Liver (tissue), 9 donors: ENCODE measurements around the gene C7. TPM values are rescaled to one million over a fixed set of nuclear protein-coding genes. Genes with fewer than 3 reads are reported as not detected.

Experiments
- DNase-seq: peaks from one replicate; pipeline ENCODE4 v3.0.0-alpha.2; 2017; ENCODE audit warnings: low spot score
- H3K27ac ChIP-seq, 2 donors: one replicate each; pipeline ENCODE4 v1.7.0; 2013; ENCODE audit warnings: inconsistent platforms in 2 of 2, low read length in 2 of 2, control low read depth in 1 of 2, low read depth in 1 of 2, mild to moderate bottlenecking in 1 of 2
- H3K27me3 ChIP-seq, 4 donors: one replicate each; pipeline versions ENCODE4 v1.6.1 to v1.7.0; 2013; ENCODE audit warnings: low read length in 3 of 4, inconsistent platforms in 1 of 4, mild to moderate bottlenecking in 1 of 4, moderate library complexity in 1 of 4; ENCODE audit not compliant: control insufficient read depth in 4 of 4, insufficient read depth in 4 of 4
- H3K36me3 ChIP-seq, 4 donors: one replicate each; pipeline versions ENCODE4 v1.6.1 to v1.7.0; 2013; ENCODE audit warnings: low read length in 3 of 4, mild to moderate bottlenecking in 3 of 4, low read depth in 1 of 4, moderate library complexity in 1 of 4; ENCODE audit not compliant: control insufficient read depth in 4 of 4, insufficient read depth in 3 of 4
- H3K4me1 ChIP-seq, 4 donors: one replicate each; pipeline versions ENCODE4 v1.6.1 to v1.7.0; 2013; ENCODE audit warnings: low read length in 3 of 4, mild to moderate bottlenecking in 3 of 4, moderate library complexity in 1 of 4; ENCODE audit not compliant: control insufficient read depth in 4 of 4, insufficient read depth in 4 of 4
- H3K4me3 ChIP-seq, 3 donors: one replicate each; pipeline versions ENCODE4 v1.6.1 to v1.7.0; 2013; ENCODE audit warnings: low read length in 3 of 3, control low read depth in 1 of 3, low read depth in 1 of 3, mild to moderate bottlenecking in 1 of 3
- H3K9ac ChIP-seq, 2 donors: one replicate each; pipeline ENCODE4 v1.7.0; 2013; ENCODE audit warnings: low read length in 2 of 2, mild to moderate bottlenecking in 2 of 2, moderate library complexity in 2 of 2, control low read depth in 1 of 2, low read depth in 1 of 2
- H3K9me3 ChIP-seq, 4 donors: one replicate each; pipeline versions ENCODE4 v1.6.1 to v1.7.0; 2013; ENCODE audit warnings: low read length in 3 of 4; ENCODE audit not compliant: control insufficient read depth in 4 of 4
- EGR1 ChIP-seq, 2 donors: IDR thresholded peaks; 2 replicates each; pipeline ENCODE4 v1.6.1; 2016 to 2018; ENCODE audit warnings: antibody characterized with exemption in 2 of 2, low read depth in 2 of 2
- FOXA2 ChIP-seq: IDR thresholded peaks from 2 replicates; pipeline ENCODE4 v1.6.1; 2016; ENCODE audit warnings: antibody characterized with exemption
- GABPA ChIP-seq, 2 donors: IDR thresholded peaks in 1 of 2; conservative IDR thresholded peaks in 1 of 2; 2 replicates each; pipeline ENCODE4 v1.6.1; 2016; ENCODE audit warnings: antibody characterized with exemption in 2 of 2, mild to moderate bottlenecking in 1 of 2, moderate library complexity in 1 of 2
- HNF4A ChIP-seq, 2 donors: conservative IDR thresholded peaks; 2 replicates each; pipeline ENCODE4 v1.6.1; 2016; ENCODE audit warnings: antibody characterized with exemption in 2 of 2, mild to moderate bottlenecking in 2 of 2
- HNF4G ChIP-seq: IDR thresholded peaks from 2 replicates; pipeline ENCODE4 v1.6.1; 2016; ENCODE audit warnings: antibody characterized with exemption
- JUND ChIP-seq, 2 donors: IDR thresholded peaks; 2 replicates each; pipeline ENCODE4 v1.6.1; 2016; ENCODE audit warnings: antibody characterized with exemption in 2 of 2
- RAD21 ChIP-seq, 2 donors: IDR thresholded peaks; 2 replicates each; pipeline ENCODE4 v1.6.1; 2016; ENCODE audit warnings: antibody characterized with exemption in 2 of 2, mild to moderate bottlenecking in 2 of 2
- SP1 ChIP-seq: IDR thresholded peaks from 2 replicates; pipeline ENCODE4 v1.6.1; 2018; ENCODE audit warnings: antibody characterized with exemption, mild to moderate bottlenecking
- TAF1 ChIP-seq: conservative IDR thresholded peaks from 2 replicates; pipeline ENCODE4 v1.6.1; 2016; ENCODE audit warnings: antibody characterized with exemption, mild to moderate bottlenecking
- YY1 ChIP-seq: IDR thresholded peaks from 2 replicates; pipeline ENCODE4 v1.6.1; 2016; ENCODE audit warnings: antibody characterized with exemption, mild to moderate bottlenecking
- WGBS: extraction: QIAGEN DNeasy Blood & Tissue Kit; methylation state at CpG from one replicate; pipeline ENCODE4 v1.1.7; 2013; 5-methylcytosine and 5-hydroxymethylcytosine counted together
- polyA plus RNA-seq, 2 donors: library from polyadenylated mRNA; stranded (reverse) in 1 of 2; unstranded in 1 of 2; fragments of 200-250 nt in 1 of 2; fragments of >200 nt in 1 of 2; fragmentation: Nextera tagmentation in 1 of 2; extraction: Ambion mirVana in 1 of 2; gene quantifications; one replicate each; pipeline versions ENCODE4 v1.2.1 to v1.2.3, GENCODE V29; 2013 to 2015
- total RNA-seq, 2 donors: library from RNA; depleted of rRNA; stranded (reverse); fragments of >200 nt; gene quantifications; one replicate each; pipeline ENCODE4 v1.2.3, GENCODE V29; 2014
- TF ChIP-seq, protein P1 (sequence below): IDR thresholded peaks from 2 replicates; pipeline ENCODE4 v1.6.1; 2016; ENCODE audit warnings: antibody characterized with exemption
- TF ChIP-seq, protein P2 (sequence below): IDR thresholded peaks from 2 replicates; pipeline ENCODE4 v1.6.1; 2016; ENCODE audit warnings: antibody characterized with exemption, mild to moderate bottlenecking
- TF ChIP-seq, protein P3 (sequence below): fragments of 150-350 bp; IDR thresholded peaks from 2 replicates; pipeline ENCODE4 v1.5.1; 2017; ENCODE audit warnings: improper control_type of control experiment, low read depth, low read length; ENCODE audit not compliant: missing input control
- TF ChIP-seq, protein P4 (sequence below): IDR thresholded peaks from 2 replicates; pipeline ENCODE4 v1.6.1; 2016; ENCODE audit warnings: antibody characterized with exemption
- TF ChIP-seq, protein P5 (sequence below): IDR thresholded peaks from 2 replicates; pipeline ENCODE4 v1.6.1; 2016; ENCODE audit warnings: antibody characterized with exemption
- donor health status: healthy.
- donor health status: healthy.
- donor health status: healthy.
- donor health status: healthy.
- donor health status: healthy.

Gene C7
- total and polyA plus RNA-seq, 4 donors: 25.5 to 268 (median 110) TPM

DNA sequence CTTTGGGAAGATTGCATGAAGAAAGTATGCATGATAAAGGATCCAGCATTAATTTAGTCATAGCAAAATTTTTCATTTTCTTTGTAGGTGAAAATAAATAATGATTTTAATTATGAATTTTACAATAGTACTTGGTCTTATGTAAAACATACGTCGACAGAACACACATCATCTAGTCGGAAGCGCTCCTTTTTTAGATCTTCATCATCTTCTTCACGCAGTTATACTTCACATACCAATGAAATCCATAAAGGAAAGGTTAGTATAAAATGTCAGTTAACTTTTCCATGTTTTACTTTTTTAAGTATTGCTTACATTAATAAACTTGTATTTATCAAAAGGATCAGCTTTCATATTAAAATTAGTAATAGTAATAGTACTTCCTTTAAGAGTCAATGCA lies 35.8 kb downstream of the C7 start:
- Histone ChIP-seq H3K27ac (no peak overlapping the region), H3K4me3 (no peak overlapping the region), H3K27me3 (no peaks in the 10 kb centered on the region), H3K36me3 (no peaks in the 10 kb centered on the region), H3K9ac (no peak overlapping the region), H3K9me3 (no peaks in the 10 kb centered on the region), H3K4me1 (no peaks in the 10 kb centered on the region)
- no peak for TF ChIP-seq JUND (IDR thresholded peaks at IDR 0.05)
- no peak for TF ChIP-seq YY1
- TF ChIP-seq SP1: no peak
- TF ChIP-seq TAF1: no peak
- no peak for TF ChIP-seq HNF4G
- TF ChIP-seq, protein P1, sequence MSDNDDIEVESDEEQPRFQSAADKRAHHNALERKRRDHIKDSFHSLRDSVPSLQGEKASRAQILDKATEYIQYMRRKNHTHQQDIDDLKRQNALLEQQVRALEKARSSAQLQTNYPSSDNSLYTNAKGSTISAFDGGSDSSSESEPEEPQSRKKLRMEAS: no peak
- TF ChIP-seq, protein P2, sequence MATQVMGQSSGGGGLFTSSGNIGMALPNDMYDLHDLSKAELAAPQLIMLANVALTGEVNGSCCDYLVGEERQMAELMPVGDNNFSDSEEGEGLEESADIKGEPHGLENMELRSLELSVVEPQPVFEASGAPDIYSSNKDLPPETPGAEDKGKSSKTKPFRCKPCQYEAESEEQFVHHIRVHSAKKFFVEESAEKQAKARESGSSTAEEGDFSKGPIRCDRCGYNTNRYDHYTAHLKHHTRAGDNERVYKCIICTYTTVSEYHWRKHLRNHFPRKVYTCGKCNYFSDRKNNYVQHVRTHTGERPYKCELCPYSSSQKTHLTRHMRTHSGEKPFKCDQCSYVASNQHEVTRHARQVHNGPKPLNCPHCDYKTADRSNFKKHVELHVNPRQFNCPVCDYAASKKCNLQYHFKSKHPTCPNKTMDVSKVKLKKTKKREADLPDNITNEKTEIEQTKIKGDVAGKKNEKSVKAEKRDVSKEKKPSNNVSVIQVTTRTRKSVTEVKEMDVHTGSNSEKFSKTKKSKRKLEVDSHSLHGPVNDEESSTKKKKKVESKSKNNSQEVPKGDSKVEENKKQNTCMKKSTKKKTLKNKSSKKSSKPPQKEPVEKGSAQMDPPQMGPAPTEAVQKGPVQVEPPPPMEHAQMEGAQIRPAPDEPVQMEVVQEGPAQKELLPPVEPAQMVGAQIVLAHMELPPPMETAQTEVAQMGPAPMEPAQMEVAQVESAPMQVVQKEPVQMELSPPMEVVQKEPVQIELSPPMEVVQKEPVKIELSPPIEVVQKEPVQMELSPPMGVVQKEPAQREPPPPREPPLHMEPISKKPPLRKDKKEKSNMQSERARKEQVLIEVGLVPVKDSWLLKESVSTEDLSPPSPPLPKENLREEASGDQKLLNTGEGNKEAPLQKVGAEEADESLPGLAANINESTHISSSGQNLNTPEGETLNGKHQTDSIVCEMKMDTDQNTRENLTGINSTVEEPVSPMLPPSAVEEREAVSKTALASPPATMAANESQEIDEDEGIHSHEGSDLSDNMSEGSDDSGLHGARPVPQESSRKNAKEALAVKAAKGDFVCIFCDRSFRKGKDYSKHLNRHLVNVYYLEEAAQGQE: no peak
- TF ChIP-seq, protein P3, sequence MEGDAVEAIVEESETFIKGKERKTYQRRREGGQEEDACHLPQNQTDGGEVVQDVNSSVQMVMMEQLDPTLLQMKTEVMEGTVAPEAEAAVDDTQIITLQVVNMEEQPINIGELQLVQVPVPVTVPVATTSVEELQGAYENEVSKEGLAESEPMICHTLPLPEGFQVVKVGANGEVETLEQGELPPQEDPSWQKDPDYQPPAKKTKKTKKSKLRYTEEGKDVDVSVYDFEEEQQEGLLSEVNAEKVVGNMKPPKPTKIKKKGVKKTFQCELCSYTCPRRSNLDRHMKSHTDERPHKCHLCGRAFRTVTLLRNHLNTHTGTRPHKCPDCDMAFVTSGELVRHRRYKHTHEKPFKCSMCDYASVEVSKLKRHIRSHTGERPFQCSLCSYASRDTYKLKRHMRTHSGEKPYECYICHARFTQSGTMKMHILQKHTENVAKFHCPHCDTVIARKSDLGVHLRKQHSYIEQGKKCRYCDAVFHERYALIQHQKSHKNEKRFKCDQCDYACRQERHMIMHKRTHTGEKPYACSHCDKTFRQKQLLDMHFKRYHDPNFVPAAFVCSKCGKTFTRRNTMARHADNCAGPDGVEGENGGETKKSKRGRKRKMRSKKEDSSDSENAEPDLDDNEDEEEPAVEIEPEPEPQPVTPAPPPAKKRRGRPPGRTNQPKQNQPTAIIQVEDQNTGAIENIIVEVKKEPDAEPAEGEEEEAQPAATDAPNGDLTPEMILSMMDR: no peak
- no peak for TF ChIP-seq EGR1 (IDR thresholded peaks at IDR 0.05; ENCODE audit: low read depth in 2 of 2)
- TF ChIP-seq HNF4A (conservative IDR thresholded peaks at IDR 0.05): no peak
- TF ChIP-seq, protein P4, sequence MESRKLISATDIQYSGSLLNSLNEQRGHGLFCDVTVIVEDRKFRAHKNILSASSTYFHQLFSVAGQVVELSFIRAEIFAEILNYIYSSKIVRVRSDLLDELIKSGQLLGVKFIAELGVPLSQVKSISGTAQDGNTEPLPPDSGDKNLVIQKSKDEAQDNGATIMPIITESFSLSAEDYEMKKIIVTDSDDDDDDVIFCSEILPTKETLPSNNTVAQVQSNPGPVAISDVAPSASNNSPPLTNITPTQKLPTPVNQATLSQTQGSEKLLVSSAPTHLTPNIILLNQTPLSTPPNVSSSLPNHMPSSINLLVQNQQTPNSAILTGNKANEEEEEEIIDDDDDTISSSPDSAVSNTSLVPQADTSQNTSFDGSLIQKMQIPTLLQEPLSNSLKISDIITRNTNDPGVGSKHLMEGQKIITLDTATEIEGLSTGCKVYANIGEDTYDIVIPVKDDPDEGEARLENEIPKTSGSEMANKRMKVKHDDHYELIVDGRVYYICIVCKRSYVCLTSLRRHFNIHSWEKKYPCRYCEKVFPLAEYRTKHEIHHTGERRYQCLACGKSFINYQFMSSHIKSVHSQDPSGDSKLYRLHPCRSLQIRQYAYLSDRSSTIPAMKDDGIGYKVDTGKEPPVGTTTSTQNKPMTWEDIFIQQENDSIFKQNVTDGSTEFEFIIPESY: no peak
- no peak for TF ChIP-seq RAD21 (IDR thresholded peaks at IDR 0.05)
- TF ChIP-seq, protein P5, sequence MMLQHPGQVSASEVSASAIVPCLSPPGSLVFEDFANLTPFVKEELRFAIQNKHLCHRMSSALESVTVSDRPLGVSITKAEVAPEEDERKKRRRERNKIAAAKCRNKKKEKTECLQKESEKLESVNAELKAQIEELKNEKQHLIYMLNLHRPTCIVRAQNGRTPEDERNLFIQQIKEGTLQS: no peak
- 96% methylated on average over 5 of the region's 5 CpGs for WGBS
- DNase-seq: no peak

DNA sequence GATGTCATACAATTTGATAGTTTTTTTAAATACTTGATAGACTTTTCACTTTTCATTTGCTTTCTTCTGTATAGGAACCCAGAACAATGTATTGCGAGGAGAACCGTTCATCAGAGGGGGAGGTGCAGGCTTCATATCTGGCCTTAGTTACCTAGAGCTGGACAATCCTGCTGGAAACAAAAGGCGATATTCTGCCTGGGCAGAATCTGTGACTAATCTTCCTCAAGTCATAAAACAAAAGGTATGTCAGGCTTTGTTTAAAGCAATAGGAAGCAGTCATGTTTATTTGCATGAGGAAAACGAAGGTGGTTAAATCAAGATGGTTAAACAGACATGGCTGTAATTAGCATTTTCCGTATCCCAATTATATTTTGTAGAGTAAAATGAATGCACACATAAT lies 46.0 kb downstream of the C7 start:
- H3K27me3 ChIP-seq: no peaks in the 10 kb centered on the region
- TF ChIP-seq EGR1 (IDR thresholded peaks at IDR 0.05; ENCODE audit: low read depth in 2 of 2) (no peak), FOXA2 (no peak), RAD21 (IDR thresholded peaks at IDR 0.05) (no peak), TAF1 (no peak), GABPA (IDR thresholded peaks at IDR 0.05 in 1 of 2, conservative IDR thresholded peaks at IDR 0.05 in 1 of 2) (no peak)
- H3K9me3 ChIP-seq: peaks cover 0 to 7% (median 3%) of the 10 kb centered on the region in 4 donors
- WGBS: 90% methylated on average over 5 of the region's 5 CpGs
- H3K4me1 ChIP-seq: no peaks in the 10 kb centered on the region
- H3K4me3 ChIP-seq: no peak overlapping the region
- H3K27ac ChIP-seq: no peak overlapping the region
- H3K36me3 ChIP-seq: no peaks in the 10 kb centered on the region
- no peak for DNase-seq
- no peak overlapping the region for H3K9ac ChIP-seq
